GM19193 (cell line): ENCODE data around the gene MRTFA.

Experiments used
- POLR2A ChIP-seq: IDR thresholded peaks from 4 replicates; pipeline ENCODE4 v1.6.1; 2011; ENCODE audit not compliant: insufficient read depth, insufficient read length; ENCODE audit errors: extremely low read depth

The MRTFA gene

GRCh38 chr22:40407831-40408717 is 228.4 kb downstream of the MRTFA start:
- TF ChIP-seq POLR2A: no peak

- TF ChIP-seq POLR2A: no peak
These were observed 229.3 kb downstream of the MRTFA start for GRCh38 chr22:40407021-40407761.

- TF ChIP-seq POLR2A: no peak
These were observed 230.2 kb downstream of the MRTFA start for GRCh38 chr22:40406063-40406890.

GRCh38 chr22:40405178-40406062 is 231.1 kb downstream of the MRTFA start:
- no peak for TF ChIP-seq POLR2A

GRCh38 chr22:40404251-40405177 is 232.0 kb downstream of the MRTFA start:
- no peak for TF ChIP-seq POLR2A

GRCh38 chr22:40403651-40404050 is 232.9 kb downstream of the MRTFA start:
- TF ChIP-seq POLR2A: no peak

- no peak for TF ChIP-seq POLR2A
These were observed 233.4 kb downstream of the MRTFA start for GRCh38 chr22:40403141-40403540.

GRCh38 chr22:40401981-40402406 is 234.5 kb downstream of the MRTFA start:
- TF ChIP-seq POLR2A: no peak

GRCh38 chr22:40401532-40401931 is 235.0 kb downstream of the MRTFA start:
- TF ChIP-seq POLR2A: no peak

GRCh38 chr22:40400159-40400558 is 236.4 kb downstream of the MRTFA start:
- no peak for TF ChIP-seq POLR2A

GRCh38 chr22:40399621-40400020 is 236.9 kb downstream of the MRTFA start:
- no peak for TF ChIP-seq POLR2A

- TF ChIP-seq POLR2A: no peak
These were observed 239.1 kb downstream of the MRTFA start for GRCh38 chr22:40397396-40397795.

- no peak for TF ChIP-seq POLR2A
These were observed 239.6 kb downstream of the MRTFA start for GRCh38 chr22:40396882-40397281.
